Anterior cingulate cortex (tissue), 58 donors: ENCODE data around the gene PAX5.

Experiments
- DNase-seq, 58 donors: peaks; one replicate each; lab custom pipeline; 2025; lab: John Stamatoyannopoulos, UW

Gene PAX5

DNA sequence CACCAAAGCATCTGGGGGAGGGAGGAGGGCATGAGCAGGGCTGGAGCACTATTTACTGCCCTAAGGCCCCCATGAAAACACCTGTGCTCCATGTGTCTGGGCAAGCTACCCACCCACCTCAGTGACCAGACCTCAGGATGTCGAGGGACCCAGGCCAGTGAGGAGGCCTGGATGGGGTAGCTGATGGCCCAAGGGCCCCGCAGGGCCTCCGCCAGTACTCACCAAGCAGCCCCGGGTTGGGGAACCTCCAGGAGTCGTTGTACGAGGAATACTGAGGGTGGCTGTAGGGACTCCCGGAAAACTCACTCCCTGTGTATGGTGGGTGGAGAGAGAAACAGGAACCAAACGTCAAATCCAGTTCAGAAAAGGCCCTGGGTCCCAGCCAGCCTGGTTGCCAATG, 187.4 kb downstream of the PAX5 start:
- no peak for DNase-seq

DNA sequence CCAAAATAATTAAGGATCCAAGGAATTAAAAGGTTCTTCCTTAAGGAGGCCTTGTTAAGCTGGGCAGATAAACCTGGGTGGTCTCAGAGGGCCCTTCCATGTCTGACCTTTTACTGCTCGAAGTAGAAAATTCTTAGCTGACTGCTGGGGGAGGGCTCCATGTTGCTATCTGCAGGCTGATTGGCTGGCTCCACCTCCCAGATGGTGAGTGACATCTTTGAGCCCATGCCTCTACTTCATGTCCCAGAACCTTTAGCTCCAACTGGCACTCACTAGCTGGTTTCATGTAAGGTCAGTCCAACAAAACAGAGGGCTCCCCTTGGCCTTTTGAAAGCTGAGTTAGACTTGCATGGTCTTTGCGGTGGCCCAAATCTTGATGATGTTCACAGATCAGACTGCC, 188.2 kb downstream of the PAX5 start:
- DNase-seq, result no peak

DNA sequence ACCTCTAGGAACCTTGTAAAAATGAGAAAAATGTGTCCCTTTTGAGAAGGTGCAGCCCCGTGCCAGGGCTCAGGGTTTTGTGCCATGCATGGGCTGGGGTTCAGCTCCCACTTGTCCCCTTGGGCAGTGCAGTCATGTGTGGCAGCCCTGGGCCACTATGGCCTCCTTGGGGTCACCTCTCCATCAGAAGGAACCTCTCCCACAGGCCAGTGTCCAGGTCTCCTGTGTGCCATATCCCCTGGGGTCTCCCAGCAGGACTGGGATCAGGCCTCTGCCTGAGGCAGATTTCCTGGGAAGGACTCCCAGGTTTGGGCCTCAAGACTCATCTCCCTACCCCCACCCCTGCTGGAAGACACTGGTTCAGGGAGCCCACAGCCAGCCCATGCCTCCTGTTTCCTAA, 189.1 kb downstream of the PAX5 start:
- DNase-seq, result no peak

DNA sequence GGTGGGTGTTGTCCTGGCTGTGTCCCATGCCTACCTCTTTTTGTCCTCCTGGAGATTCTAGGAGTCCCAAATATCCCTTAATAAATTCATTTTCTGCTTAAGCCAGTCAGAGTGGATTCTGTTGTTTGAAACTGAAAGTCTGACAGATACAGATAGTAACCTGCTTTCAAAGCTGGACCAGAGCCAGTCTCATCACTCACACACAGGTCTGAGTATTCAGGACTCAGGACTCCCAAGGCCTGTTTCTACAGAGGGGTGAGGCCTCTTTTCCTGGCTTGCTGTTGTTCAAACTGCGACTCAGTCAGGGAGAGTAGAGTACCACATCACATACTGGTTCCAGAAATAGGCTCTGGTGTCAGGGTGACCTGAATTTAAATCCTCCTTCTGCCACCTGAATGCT, 190.1 kb downstream of the PAX5 start:
- no peak for DNase-seq

DNA sequence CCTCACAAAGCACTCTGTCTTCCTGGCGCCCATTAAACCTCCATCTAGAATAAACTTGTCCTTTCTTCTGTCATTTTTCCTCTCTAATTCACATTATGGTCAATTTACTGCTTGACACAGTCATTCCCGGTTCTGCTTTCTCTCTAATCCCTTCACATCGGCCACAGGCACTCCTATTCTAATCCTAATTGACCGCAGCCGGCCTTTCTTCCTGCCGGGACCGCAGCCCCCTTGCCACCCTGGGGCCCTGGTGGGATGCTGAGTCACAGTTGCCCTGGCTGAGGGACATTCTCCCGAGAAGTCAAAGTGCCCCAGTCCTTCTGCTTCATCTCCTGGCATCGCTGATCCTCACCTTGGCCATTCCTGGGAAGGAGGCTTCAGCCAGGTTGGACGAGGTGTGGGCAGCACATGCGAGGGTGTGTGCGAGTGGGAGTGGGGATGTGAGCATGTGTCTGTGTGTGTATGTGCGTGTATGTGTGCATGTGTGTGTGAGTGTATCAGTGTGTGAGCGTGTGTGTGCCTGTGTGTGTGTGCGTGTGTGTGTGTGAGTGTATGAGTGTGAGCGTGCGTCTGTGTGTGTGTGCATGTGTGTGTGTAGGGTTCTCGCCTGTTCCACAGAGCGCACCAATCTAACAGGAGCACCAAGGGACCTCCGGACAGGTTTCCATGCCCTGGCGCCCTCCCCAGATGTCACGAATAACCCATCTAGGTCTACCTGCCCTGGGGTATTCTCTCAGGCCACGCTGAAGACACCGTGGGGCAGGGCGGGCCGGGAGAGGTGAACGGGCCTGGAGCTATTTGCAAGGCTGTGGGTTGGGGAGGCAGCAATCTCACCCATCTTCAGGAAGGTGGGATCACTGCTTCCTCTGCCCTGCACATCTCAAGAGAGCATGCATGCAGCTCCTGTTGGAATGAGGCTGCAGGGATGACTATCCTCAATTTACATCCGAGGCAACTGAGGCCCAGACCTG, 191.2 kb downstream of the PAX5 start:
- DNase-seq, result no peak

DNA sequence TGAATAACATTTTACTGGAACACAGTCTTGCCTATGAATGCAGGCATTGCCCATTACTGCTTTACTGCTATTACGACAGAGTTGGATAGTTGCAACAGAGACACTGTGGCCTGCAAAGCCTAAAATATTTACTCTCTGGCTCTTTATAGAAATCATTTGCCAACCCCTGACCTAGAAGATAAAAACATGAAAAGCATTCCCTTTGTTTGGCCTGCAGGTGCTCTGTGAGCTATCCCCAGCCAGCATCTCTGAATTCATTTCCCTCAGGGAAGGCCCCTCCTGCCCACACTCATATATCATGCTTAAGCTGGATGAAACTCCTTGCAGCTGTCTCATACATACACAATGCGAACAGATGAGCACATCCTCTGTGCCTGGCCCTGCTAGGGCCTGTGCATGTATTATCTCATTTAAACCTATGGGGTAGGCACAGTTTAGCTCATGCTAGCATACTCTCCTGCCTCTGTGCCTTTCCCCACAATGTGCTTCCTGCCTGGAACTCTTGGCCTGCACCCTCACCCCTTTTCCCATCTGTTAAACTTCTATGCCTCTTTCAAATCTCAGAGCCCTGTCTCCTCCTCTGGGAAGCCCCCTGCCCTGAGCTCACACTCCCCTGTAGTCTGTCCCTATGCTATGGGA, 193.1 kb downstream of the PAX5 start:
- DNase-seq, result no peak

DNA sequence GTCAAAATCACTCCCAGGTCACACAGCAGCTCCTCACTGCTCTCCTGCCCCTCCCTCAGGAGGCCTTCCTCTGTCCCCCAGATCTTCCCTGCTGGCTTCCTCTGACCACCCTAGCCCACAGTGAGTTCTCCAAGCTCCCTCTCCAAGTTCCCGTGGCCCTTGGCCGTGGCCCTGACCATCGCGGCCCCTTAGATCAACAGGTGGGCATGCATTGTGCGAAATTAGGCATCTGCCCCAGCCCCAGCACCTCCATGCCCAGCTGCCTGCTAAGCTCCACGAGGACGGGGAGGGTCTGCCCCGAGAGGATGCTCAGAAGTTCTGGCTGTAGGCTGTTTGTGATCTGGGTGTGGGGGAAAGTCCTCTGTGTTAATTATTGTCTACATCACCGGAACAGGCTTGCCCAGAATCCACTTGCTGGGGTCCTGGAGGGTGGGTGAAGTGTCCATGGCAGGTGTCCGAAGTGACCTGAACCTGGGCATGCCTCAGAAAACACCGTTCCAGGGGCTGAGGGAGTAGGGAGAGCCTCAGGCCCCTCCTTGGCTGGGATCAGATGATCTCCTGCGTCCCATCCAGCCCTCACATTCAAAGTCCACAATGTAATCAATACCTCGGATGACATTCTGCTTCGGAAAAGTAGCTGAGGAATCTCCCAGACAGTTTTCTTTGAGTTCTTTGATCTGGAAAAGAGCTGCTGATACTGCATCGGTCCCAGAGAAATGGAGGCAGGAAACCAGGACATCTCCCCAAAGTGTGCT, 194.8 kb downstream of the PAX5 start:
- no peak for DNase-seq

DNA sequence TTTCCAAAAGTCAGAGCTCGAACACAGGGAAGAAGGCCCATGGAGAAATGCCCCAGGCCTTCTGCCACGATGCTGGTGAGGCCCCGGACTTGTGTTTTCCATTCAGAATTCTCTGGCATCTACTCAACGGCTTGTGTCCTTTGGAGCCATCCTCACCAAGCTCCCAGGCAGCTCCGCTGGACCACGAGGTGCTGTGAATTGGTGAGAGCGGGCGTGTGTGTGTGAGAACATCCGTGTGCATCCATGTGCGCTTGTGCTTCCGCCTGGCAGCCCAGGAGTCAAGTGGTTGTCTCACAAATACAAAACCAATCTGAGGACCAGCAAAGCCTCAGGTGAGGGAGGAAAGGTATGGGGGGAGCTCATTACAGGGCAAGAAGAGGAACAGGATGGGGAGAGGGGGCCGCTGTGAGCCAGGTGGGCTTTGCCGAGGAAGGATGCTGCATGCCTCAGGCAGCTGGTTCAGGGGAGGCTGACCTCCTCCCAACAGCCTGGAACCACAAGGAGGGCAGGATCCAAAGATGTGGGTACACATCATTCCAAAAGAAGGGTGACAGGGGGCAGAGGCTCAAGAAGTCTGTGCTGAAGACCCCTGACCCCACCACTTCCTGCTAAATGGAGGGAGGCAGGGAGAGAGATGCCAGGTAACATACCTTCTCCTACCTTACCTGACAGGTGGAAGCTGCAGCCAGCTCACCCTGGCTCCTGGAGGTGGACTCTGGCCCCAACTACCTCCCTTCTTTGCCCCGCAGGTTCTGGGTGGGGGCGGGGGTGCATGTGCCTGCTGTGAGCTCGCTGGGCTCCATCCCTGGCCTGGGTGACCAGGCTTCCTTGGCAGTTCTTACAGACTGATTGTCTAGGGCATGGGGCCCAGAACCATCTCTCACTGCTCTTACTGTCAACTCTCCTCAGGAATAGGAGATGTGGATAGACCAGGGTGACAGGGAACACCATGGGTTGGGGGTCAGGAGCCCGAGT, 196.3 kb downstream of the PAX5 start:
- DNase-seq, result no peak

DNA sequence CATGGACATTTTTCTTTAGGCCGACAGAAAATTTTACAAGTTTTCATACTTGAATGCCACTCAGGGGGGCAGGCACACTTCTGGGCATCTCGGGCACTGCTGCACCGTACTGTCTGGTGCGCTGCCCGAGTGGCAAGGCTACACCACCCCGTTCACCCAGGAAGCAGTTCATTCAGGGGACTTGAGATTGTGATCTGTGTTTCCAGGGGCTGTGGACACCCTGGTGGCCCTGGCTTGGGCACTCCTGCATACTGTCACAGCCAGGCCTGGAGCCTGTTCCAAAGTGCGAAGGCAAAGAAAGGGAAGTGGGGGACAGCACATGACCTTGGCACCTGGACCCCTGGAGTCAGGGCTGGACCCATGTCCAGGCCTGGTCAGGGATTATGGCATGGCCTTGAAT, 197.6 kb downstream of the PAX5 start:
- no peak for DNase-seq

DNA sequence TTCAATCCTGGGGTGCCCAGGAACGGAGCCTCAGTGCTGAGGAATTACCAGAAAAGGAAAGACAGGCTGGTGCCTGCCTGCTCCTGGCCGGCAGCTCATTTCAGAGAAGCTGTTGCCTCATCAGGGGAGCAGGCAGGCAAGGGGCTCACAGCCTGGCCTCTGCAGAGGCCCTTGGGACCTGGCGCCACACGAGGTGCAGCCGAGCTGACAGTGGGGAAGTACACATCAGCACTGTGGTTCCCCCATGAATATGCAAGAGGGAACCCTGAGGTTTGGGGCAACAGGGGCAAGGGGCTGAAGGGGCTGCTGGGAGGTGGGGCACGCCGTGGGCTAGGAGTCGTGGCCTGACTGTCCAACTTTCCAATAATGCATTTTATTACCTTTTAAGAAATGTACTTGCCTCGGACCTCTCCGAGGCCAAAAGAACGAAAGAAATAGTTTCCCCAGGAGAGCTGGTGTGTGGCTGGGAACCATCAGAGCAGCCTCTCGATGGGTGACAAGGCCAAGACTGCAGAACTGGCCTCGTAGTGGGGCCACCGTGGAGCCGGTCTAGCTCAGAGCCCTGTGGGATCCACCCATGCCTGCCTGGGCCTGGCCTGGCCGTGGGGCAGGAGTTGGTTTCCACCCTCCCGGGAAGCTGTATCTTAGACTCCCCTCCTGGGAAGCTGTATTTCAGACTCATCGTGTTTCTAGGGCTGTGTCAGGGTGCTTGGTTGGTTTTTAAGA, 198.6 kb downstream of the PAX5 start:
- DNase-seq, result no peak

DNA sequence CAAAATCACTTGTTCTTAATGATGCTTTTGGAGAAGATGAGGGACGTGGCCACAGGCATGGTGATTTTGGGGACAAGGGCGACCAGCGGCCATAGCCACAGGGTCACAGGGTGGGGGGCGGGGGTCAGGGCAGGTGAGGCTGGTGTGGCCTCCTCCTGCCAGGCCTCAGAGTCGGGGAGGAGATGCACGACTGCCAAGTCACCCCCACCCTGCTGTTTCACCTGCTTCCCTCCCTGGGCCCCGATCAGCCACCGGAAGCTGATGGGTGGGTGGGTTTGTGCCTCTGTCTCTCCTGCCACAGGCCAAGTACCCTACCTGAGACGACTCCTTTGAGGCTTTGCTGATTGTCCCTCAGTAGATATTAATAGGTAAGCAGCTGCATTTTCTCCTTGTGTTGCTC, 199.3 kb downstream of the PAX5 start:
- DNase-seq, result no peak

DNA sequence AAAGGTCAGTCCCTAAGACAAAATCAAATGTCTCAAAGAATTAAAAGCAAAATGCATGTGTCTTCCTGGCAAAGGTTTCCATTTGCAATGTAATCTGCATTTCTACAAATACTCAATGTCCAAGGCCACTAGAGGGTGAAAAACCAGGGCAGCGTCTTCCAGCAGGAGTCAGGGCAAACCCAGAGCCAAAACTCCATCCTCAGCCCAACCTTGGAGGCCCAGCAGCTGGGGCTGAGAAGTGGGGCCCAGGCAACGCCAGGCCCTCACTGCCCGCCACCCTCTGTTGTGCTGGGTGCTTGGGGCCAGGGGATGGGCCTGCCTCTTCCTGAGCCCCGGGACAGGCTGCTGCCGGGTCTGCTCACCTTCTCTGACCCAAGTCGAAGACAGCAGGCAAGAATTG, 200.1 kb downstream of the PAX5 start:
- no peak for DNase-seq

DNA sequence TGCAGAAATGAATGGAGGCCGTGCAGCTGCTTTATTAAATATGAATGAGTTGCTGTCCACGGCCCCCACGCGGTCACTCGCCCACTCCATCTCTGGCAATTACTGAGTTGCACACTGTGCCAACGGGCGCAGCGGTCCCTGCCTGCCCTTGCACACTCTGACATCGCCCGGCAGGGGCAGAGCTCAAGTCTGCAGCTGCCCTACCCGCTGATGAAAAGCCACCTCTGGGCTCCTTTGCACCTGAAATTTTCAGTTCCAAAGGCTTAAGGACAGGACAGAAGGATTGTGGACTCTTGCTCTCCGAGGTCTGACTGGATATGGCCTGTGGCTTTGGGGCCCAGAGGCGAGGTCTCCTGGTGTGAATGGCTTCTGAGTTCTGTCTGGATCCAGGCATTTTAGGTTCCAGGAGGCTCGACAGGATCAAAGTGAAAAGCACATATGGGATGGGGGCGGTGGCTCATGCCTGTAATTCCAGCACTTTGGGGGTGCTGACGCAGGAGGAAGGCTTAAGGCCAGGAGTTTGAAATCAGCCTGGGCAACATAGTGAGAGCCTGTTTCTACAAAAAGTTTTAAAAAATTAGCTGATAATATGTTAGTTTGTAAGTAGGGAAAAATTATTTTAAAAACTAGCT, 201.8 kb downstream of the PAX5 start:
- DNase-seq, result peak in 11 of 58 donors; percentile 6 to 20 (median 12)

DNA sequence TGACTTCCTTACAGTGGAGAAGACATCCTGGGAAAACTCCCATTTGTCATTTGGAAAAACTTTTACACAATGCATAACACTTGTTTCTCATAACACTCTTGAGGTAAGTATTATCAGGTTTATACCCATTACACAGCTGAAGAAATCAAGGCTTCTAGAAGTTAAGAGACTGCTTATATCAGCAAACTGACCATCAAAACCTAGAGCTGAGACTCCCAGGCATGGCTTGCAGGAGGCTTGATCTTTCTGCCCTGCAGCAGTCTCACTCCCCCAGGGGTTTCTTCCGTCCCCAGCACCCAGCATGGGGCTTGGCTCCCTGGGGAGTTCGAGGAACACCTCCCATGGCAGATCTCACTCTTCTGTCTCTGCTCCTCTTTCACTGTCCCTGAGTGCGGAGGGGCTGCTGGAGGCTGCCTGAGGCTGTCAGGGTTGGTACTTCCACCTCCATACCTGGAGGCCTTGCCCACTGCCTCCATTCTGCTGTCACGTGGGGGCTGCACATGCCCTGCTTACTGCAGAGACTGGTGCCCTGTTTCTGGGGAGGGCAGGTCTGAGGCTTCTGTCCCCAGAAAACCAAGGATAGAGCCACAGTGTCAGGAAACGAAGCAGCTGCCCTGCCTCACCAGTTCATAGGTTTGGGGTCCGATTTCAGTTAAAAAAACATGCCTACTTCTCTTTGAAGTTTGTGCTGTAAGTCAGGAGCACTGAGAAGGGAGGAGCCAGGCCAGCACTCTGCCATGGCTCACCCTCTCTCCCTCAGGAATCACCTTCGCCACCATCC, 202.5 kb downstream of the PAX5 start:
- DNase-seq, result no peak

DNA sequence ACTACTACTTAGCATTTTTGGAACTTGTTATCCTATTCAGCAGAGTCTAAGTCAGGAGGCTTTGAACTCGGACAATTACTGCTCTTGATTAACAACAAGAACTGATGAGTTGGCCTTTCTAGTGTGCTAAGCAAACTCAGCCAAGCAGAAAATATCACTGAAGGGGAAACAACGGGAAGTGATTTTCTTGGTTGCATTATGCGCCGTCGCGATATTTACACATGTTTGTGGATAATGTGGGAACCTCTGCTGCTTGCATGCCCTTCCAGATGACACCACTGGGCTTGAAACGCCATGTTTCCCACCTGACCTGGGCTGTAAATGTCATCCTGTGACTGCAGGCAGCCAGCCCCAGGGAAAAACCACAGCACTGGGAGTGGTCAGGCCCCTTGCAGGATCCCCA, 205.5 kb downstream of the PAX5 start:
- peak in 3 of 58 donors; percentile 9 to 39 (median 16) for DNase-seq

DNA sequence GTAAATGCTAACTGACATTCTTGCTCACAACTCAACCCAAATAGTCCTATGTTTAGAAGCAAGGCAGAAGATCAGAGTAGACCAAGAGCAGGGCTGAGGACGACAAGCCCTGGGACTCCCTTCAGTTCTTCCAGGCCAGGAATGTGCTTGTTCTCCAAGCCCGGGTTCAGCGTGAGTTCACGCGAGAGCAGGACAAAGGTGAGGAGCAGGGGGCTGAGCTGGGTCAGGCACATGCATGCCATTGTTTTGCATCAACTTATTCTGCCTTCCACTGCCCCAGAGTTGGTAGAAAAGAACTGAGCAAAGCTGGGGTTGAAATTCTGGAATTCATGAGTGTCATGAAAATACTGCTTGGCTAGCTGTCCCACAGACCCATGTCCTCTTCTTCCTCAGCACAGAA, 206.5 kb downstream of the PAX5 start:
- DNase-seq, result no peak

DNA sequence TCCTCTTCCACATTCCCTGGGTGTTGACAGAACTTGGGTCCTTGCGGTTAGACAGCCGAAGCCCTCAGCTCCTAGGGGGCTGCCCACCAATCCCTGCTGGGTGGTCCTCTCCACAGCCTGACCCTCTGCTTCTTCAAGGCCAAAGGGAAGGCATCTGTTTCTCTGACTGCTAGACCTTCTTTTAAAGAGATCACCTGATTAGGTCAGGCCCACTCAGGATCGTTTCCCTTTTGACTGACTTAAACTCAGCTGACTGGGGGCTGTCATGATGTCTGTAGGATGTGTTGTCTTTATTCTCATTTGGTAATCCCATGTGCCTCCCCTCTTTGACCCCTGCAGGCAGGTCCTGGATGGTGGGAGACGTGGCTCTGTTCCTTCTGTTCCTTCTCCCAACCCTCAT, 207.5 kb downstream of the PAX5 start:
- DNase-seq, result no peak

DNA sequence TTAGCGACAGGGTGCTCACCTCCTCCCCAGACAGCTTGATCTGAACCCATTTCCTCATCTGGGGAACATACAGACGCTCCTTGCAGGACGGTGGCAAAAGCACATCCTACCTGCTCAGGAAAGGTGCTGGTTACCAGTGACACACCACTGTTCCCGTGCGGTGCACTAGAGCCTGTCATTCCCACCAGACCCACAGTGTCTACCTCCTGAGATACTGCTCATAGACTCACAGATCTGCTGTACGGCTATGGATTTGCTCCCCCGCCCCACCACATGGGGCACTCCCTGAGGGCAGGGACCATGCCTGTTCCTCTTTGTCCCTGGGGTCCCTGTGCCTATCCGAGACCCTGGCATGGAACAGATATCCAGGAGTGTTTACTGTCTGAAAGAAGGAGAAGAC, 208.9 kb downstream of the PAX5 start:
- DNase-seq, result no peak
